ENCODE measurements around the gene FAM83F. TPM values are rescaled to one million over a fixed set of nuclear protein-coding genes. Genes with fewer than 3 reads are reported as not detected.
A peak's percentile ranks its signal among the peaks of the same experiment; 100 is the strongest.

The FAM83F gene
- total RNA-seq, 1 donor, result not detected

DNA sequence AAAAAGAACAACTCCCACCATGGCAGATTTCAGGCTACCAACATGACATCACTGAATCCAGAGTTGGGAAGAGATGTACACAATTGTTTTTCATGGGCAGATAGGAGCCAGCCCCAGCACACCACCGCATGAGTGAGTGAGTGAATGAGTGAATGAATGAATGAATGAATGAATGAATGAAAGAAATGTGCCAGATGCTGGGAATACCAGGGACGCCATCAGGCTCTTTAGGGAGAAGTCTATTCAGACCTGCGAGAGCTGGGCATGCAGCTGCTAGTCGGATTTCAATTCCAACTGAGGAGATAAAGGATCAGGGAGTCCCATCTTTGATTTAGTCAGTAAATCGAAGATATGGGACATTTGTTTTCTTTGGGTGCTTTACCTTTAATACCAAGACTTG is 15.3 kb upstream of the FAM83F start:
- peaks cover 27% of the 10 kb centered on the region for H3K27me3 ChIP-seq (ENCODE audit: insufficient read depth, low read length)
- no peak overlapping the region for H3K27ac ChIP-seq (ENCODE audit: low read depth, low read length)
- no peak overlapping the region for H2AFZ ChIP-seq (ENCODE audit: low read length)
- TF ChIP-seq CTCF (IDR thresholded peaks at IDR 0.05; ENCODE audit: extremely low read depth, low read depth, low read length), result no peak
- no peak overlapping the region for H3K4me2 ChIP-seq (ENCODE audit: insufficient read depth, low read length)
- no peaks in the 10 kb centered on the region for H4K20me1 ChIP-seq (ENCODE audit: insufficient read depth, low read length)
- H3K9me3 ChIP-seq (ENCODE audit: low read depth, low read length), result no peaks in the 10 kb centered on the region
- no peaks in the 10 kb centered on the region for H3K4me1 ChIP-seq (ENCODE audit: insufficient read depth, low read length)
- no peak for DNase-seq (ENCODE audit: insufficient read length, low spot score, missing footprints)
- H3K4me3 ChIP-seq (ENCODE audit: insufficient read depth, low read length), result no peak overlapping the region
- H3K36me3 ChIP-seq (ENCODE audit: insufficient read depth, low read length), result no peaks in the 10 kb centered on the region
- no peaks in the 10 kb centered on the region for H3K79me2 ChIP-seq (ENCODE audit: insufficient read depth, low read length)

DNA sequence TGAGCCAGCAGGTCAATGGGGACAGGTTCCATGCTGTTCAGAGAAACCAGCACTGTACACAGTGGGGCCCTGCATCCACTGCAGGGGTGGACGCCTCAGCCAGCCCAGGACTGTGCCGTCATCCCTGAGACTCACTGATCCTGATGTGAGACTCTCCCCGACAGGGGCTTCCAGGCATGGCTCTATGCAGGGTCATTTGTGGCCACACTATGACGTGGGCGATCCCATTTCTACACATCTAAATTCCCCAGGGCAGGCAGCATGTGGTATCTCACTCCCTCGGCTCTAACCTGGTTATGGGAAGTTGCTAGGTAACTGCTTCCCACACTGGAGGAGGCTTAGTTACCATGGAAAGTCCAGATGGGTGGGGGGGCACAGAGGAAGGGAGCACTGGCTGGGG is 14.2 kb upstream of the FAM83F start:
- peak; percentile 46 for DNase-seq (ENCODE audit: insufficient read length, low spot score, missing footprints)
- H3K27me3 ChIP-seq (ENCODE audit: insufficient read depth, low read length), result peaks cover 20% of the 10 kb centered on the region

GRCh38 chr22:39983346-39983745 is 11.4 kb upstream of the FAM83F start:
- H3K9me3 ChIP-seq (ENCODE audit: low read depth, low read length), result no peaks in the 10 kb centered on the region
- H3K36me3 ChIP-seq (ENCODE audit: insufficient read depth, low read length), result no peaks in the 10 kb centered on the region
- H3K27me3 ChIP-seq (ENCODE audit: insufficient read depth, low read length), result peaks cover 6% of the 10 kb centered on the region
- no peak overlapping the region for H3K4me2 ChIP-seq (ENCODE audit: insufficient read depth, low read length)
- H3K4me1 ChIP-seq (ENCODE audit: insufficient read depth, low read length), result no peaks in the 10 kb centered on the region
- H3K79me2 ChIP-seq (ENCODE audit: insufficient read depth, low read length), result no peaks in the 10 kb centered on the region
- DNase-seq (ENCODE audit: insufficient read length, low spot score, missing footprints), result no peak
- no peak for TF ChIP-seq CTCF (IDR thresholded peaks at IDR 0.05; ENCODE audit: extremely low read depth, low read depth, low read length)
- no peaks in the 10 kb centered on the region for H4K20me1 ChIP-seq (ENCODE audit: insufficient read depth, low read length)
- no peak overlapping the region for H3K4me3 ChIP-seq (ENCODE audit: insufficient read depth, low read length)
- H2AFZ ChIP-seq (ENCODE audit: low read length), result no peak overlapping the region
- no peak overlapping the region for H3K27ac ChIP-seq (ENCODE audit: low read depth, low read length)

More for the DNA sequence above, 14.2 kb upstream of the FAM83F start:
- H3K4me3 ChIP-seq (ENCODE audit: insufficient read depth, low read length), result no peak overlapping the region
- no peak overlapping the region for H3K27ac ChIP-seq (ENCODE audit: low read depth, low read length)
- no peak overlapping the region for H2AFZ ChIP-seq (ENCODE audit: low read length)
- no peaks in the 10 kb centered on the region for H3K36me3 ChIP-seq (ENCODE audit: insufficient read depth, low read length)
- H3K9me3 ChIP-seq (ENCODE audit: low read depth, low read length), result no peaks in the 10 kb centered on the region
- no peak overlapping the region for H3K4me2 ChIP-seq (ENCODE audit: insufficient read depth, low read length)
- no peak for TF ChIP-seq CTCF (IDR thresholded peaks at IDR 0.05; ENCODE audit: extremely low read depth, low read depth, low read length)
- H3K4me1 ChIP-seq (ENCODE audit: insufficient read depth, low read length), result no peaks in the 10 kb centered on the region
- H4K20me1 ChIP-seq (ENCODE audit: insufficient read depth, low read length), result no peaks in the 10 kb centered on the region
- H3K79me2 ChIP-seq (ENCODE audit: insufficient read depth, low read length), result no peaks in the 10 kb centered on the region

GRCh38 chr22:39984006-39984405 is 10.7 kb upstream of the FAM83F start:
- no peaks in the 10 kb centered on the region for H3K9me3 ChIP-seq (ENCODE audit: low read depth, low read length)
- H3K4me1 ChIP-seq (ENCODE audit: insufficient read depth, low read length), result no peaks in the 10 kb centered on the region
- no peaks in the 10 kb centered on the region for H3K36me3 ChIP-seq (ENCODE audit: insufficient read depth, low read length)
- H3K27me3 ChIP-seq (ENCODE audit: insufficient read depth, low read length), result peaks cover 8% of the 10 kb centered on the region
- H3K79me2 ChIP-seq (ENCODE audit: insufficient read depth, low read length), result no peaks in the 10 kb centered on the region
- no peaks in the 10 kb centered on the region for H4K20me1 ChIP-seq (ENCODE audit: insufficient read depth, low read length)
- peak; percentile 60 for DNase-seq (ENCODE audit: insufficient read length, low spot score, missing footprints)
- H3K27ac ChIP-seq (ENCODE audit: low read depth, low read length), result no peak overlapping the region
- no peak overlapping the region for H3K4me2 ChIP-seq (ENCODE audit: insufficient read depth, low read length)
- H2AFZ ChIP-seq (ENCODE audit: low read length), result no peak overlapping the region
- no peak overlapping the region for H3K4me3 ChIP-seq (ENCODE audit: insufficient read depth, low read length)
- no peak for TF ChIP-seq CTCF (IDR thresholded peaks at IDR 0.05; ENCODE audit: extremely low read depth, low read depth, low read length)

Data from osteoblast (primary cell).